GM18951 (cell line): ENCODE data around the gene HDGFL2.

Source experiments
- POLR2A ChIP-seq: IDR thresholded peaks from 4 replicates; pipeline ENCODE4 v1.6.1; 2011; ENCODE audit warnings: mild to moderate bottlenecking; ENCODE audit not compliant: insufficient read length, insufficient read depth; ENCODE audit errors: extremely low read depth
- in situ Hi-C: fragments of 300-500 bp; cut with MboI; formaldehyde crosslinking; loops from one replicate; pipeline ENCODE4 v1.12.0; 2022; ENCODE audit warnings: low sequenced_read_pairs, mixed read lengths, inconsistent platforms; ENCODE audit not compliant: unreplicated experiment

Gene HDGFL2

DNA sequence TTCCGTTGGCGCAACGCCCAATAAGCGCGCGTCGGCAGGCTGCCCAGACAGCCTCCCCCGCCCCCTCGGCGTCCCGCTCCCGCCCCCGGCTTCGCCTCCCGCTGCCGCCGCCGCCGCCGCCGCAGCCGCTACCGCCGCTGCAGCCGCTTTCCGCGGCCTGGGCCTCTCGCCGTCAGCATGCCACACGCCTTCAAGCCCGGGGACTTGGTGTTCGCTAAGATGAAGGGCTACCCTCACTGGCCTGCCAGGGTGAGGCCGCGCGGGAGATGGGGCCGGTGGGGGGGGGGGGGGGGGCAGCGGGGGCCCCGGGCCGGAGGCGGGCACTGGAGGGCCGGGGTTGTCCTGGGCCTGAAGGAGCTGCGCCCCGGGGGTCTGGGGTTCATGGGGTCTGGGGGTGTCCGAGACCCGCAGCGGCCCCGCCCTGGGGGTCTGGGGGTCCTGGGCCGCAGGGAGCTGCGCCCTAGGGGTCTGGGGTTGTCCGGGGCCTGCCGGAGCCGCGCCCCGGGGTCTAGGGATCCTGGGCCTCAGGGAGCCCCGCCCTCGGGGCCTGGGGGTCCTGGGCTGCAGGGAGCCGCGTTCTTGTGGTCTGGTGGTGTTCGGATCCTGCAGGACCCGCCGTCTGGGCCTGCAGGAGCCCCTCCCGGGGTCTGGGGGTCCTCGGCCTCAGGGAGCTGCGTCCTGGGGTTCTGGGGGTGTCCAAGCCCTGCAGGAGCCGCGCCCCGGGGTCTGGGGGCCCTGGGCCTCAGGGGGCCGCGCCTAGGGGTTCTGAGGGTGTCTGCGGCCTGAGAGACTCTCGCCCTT lies at the start of gene HDGFL2:
Gene HDGFL2, plus strand, starts transcription at position 124 of the 801 bp plus-strand sequence. Its CDS starts 54 bp downstream, at position 178.
- in situ Hi-C loops, result no loop called here
- peak; percentile 49 for TF ChIP-seq POLR2A

DNA sequence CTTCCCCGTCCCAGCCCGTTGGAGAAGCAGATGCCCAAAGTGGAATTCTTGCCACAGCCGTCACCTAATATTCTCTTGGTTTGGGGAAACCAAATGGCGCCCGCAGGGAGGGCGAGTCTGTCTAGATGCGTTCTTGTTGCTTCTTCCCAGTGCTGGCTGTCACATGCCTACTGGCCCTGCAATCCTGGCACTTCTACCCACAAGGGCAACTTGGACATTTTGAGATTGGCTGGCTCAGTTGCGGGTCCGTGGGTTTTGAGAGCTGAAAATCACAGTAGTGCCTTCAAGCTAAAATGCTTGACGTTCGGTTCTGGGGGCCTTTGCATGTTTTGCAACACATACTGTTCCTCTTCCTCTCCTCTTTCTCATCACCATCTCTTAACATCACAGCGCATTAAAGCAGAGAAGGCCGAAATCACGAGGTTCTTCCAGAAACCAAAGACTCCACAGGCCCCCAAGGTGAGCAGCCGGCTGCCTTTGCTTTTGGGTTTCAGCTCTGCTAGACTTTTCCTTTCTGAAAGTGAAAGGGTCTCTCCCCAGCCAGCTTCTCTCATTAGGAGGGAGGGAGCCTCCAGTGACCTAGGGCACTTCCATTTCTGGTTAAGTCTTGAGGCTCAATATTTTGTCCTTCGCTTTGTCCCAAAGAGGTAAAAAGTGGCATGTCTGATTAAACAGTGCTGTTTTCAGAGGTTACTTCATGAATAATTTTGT lies 48.5 kb upstream of the HDGFL2 start:
- in situ Hi-C loops, result no loop called here

DNA sequence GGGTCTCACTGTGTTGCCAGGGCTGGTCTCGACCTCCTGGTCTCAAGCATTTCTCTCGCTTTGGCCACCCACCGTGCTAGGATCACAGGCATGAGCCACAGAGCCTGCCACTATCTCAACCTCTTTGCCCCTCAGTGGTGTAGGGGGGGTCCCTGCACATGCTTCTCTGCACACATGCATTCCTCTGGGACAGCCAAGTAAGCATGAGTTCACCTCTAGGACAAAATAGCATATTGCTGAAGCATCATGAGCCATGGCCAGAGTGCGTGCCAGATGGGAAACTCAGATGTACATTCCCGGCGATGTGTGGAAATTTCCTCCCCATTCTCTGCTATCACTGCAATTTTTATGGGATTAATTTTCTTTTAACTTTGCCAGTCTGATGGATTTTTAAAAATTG lies 46.6 kb upstream of the HDGFL2 start:
- in situ Hi-C loops, result no loop called here
- TF ChIP-seq POLR2A, result no peak

More for the DNA sequence above, 48.5 kb upstream of the HDGFL2 start:
- TF ChIP-seq POLR2A, result no peak

DNA sequence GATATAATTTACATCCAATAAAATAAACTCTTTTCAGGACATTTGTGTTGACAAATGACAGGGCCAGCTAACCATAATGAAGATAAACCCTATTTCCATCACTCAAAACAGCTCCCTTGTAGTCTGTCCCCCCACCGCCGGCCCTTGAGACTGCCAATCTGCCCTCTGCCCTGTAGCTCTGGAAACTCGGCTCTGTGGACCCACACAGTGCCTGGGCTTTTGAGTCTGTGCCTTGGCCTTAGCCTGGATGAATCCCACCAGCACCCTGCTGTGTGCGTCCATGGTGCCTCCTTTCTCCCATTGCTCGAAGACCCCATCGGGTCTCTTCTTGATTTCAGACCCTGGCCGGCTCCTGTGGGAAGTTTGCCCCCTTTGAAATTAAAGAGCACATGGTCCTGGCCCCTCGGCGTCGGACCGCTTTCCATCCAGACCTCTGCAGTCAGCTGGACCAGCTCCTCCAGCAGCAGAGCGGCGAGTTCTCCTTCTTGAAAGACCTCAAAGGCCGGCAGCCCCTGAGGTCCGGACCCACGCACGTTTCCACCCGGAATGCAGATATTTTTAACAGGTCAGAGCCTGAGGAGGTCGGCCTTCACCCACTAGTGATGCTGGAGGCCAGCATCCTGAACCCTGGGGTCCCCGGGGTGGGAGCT lies 43.6 kb upstream of the HDGFL2 start:
- in situ Hi-C loops, result no loop called here
- TF ChIP-seq POLR2A, result no peak

DNA sequence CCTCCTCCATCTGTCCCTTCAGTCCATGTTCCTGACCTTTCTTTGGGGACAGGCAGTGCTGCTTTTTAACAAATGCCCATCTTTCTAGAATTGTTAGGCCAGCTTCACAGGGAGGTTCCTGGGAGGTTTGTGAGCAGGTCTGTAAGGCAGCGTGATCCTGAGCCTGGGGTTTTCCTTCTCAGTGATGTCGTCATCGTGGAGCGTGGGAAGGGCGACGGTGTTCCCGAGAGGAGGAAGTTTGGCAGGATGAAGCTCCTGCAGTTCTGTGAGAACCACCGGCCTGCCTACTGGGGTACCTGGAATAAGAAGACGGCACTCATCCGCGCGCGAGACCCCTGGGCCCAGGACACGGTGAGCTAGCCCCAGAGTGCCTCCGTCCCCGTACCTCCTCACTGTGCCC lies 42.8 kb upstream of the HDGFL2 start:
- in situ Hi-C loops, result no loop called here

DNA sequence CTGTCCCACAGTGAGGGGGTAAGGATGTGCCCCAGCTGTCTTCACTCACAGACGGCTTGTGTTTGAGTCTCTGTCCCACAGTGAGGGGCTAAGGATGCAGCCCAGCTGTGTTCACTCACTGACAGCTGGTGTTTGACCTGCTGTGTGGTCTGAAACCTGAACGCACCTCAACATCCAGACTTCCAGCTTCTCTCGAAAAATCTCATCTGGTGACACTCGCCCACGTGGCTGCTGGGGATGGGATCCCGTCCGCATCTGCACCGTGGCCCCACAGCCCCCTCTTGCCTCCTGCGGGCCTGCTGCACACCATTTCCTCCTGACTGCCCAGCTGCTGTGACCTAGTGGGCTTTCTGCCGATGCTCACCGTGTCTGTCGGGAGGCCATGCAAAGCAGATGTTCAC lies 42.3 kb upstream of the HDGFL2 start:
- in situ Hi-C loops, result no loop called here

More for the DNA sequence above, 42.8 kb upstream of the HDGFL2 start:
- TF ChIP-seq POLR2A, result no peak

DNA sequence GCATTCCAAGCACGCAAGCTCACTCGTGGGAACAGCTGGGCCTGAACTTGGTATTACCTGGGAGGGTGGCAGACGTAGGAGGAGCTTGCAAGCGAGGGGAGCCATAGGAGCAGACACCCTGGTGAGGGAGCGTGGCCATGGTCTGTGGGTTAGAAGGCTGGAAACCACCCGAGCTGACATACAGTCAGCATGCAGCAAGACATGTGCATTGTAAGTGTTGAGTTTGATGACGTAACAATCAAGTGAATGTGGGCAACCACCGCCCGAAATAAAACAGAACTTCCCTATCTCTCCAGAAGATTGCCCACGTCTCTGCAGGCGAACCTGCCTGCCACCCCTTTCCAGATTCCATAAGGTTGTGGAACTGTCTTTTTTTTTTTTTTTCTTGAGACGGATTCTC lies 41.3 kb upstream of the HDGFL2 start:
- no peak for TF ChIP-seq POLR2A
- in situ Hi-C loops, result no loop called here

More for the DNA sequence above, 42.3 kb upstream of the HDGFL2 start:
- TF ChIP-seq POLR2A, result no peak

DNA sequence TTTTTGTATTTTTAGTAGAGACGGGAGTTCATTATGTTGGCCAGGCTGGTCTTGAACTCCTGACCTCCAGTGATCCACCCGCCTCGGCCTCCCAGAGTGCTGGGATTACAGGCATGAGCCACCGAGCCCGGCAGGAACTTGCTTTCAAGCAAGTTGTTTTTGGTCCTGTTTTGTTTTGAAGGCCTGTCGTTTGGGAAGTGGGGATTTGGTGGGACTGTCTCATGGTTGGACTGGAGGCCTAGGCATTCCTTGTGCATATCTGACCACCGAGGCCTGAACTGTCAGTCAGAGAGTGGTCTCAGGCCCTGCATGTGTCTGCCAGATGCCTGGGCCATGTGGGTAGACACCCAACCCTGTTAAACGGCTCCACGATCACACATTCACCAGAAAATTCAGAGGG lies 40.8 kb upstream of the HDGFL2 start:
- in situ Hi-C loops, result no loop called here
- TF ChIP-seq POLR2A, result no peak

DNA sequence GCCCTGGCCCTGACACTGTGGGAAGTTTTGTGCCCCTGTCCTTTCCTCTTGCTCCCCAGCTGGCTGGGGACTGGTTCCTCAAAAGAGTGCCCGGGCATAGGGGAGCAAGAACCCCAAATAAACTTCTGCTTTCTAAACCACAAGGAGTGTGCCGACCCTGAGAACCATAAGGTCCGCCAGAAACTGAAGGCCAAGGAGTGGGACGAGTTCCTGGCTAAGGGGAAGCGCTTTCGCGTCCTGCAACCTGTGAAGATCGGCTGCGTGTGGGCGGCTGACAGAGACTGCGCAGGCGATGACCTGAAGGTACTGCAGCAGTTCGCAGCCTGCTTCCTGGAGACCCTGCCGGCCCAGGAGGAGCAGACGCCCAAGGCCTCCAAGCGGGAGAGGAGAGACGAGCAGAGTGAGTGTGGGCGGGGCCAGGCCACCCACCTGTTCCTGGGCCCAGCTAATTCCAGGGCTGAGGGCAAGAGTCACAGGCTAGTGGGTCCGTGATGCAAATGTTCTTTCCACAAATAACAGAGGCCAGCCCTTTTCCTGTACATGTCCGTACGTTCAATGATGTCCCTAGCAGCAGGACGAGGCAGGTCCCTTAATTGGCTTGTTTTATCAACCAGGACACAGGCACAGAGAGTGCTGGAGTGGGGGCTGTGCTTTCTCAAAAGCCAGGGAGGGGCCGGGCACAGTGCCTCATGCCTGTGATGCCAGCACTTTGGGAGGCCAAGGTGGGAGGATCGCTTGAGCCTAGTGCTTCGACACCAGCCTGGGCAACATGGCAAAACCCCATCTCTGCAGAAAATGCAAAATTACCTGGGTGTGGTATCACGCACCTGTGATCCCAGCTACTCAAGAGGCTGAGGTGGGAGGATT lies 40.1 kb upstream of the HDGFL2 start:
- in situ Hi-C loops, result no loop called here
- TF ChIP-seq POLR2A, result no peak

DNA sequence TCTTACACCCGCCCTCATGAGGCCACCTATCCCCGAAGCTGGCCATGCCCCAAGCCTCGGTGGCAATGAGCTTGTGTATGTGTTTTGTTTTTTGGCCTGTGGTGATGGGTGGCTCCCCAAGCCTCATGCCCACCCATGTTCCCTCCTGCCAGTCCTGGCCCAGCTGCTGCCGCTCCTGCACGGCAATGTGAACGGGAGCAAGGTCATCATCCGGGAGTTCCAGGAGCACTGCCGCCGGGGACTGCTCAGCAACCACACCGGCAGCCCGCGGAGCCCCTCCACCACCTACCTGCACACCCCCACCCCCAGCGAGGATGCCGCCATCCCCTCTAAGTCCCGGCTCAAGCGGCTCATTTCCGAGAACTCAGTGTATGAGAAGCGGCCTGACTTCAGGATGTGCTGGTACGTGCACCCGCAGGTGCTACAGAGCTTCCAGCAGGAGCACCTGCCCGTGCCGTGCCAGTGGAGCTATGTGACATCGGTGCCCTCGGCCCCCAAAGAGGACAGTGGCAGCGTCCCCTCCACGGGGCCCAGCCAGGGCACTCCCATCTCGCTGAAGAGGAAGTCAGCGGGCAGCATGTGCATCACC lies 39.1 kb upstream of the HDGFL2 start:
- in situ Hi-C loops, result no loop called here
- TF ChIP-seq POLR2A, result no peak

DNA sequence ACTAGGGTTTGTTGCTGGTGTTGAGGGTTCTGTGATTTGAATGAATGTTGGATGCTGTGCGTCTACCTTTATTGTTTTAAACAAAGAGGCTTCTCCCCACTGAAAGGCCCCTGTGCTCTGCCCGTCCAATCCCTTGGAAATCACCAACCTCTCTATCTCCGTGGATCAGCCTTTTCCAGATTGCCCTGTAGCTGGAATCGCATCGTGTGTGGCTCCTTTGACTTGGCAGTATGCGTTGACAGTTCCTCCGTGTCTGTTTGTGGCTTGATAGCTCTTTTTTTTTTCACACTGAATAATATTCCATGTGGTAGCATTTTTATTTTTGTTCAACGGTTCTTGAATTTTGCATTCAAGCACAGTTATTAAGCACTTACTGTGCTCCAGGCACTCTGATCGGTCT lies 37.7 kb upstream of the HDGFL2 start:
- in situ Hi-C loops, result no loop called here
- TF ChIP-seq POLR2A, result no peak

DNA sequence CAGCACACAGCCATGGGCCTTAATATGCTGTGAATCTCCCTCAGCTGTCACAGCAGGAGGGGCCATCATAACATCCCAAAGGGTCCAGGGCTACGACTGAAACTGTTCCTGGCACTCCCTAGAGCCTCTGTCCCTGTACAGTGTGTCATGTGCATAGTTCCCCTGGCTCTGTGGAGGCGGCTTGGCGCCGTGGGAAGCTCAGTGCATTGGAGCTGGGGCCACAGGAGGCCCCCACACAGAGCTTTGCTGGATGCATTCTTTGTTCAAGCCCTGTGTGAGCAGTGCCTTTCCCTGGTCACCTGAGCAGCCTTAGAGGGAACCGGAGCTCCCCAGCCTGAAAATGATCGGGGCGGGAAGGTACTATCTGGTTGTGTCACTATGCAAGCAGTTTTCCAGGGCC lies 35.9 kb upstream of the HDGFL2 start:
- in situ Hi-C loops, result no loop called here
- TF ChIP-seq POLR2A, result no peak
